Neural cell (in vitro differentiated cells): ENCODE measurements around the gene HIVEP1.

Experiments used
- EP300 ChIP-seq: fragments of 450-650 bp; conservative IDR thresholded peaks from 2 replicates; pipeline ENCODE4 v1.6.1; 2014; ENCODE audit warnings: antibody characterized with exemption, mild to moderate bottlenecking, moderate library complexity; ENCODE audit not compliant: poor library complexity, severe bottlenecking
- EZH2 ChIP-seq: fragments of 200-600, 300-800 bp; shearing (Covaris generic), sonication (generic); IDR thresholded peaks from 2 replicates; pipeline ENCODE4 v1.6.1; 2014; ENCODE audit warnings: antibody characterized with exemption, low read length, borderline replicate concordance, mild to moderate bottlenecking; ENCODE audit not compliant: insufficient read depth, poor library complexity, severe bottlenecking
- MXI1 ChIP-seq: fragments of 450-650 bp; conservative IDR thresholded peaks from 2 replicates; pipeline ENCODE4 v1.6.1; 2014; ENCODE audit warnings: antibody characterized with exemption, mild to moderate bottlenecking; ENCODE audit not compliant: poor library complexity, severe bottlenecking
- POLR2AphosphoS5 ChIP-seq: IDR thresholded peaks from 2 replicates; pipeline ENCODE4 v1.6.1; 2012
- RAD21 ChIP-seq: fragments of 450-650 bp; conservative IDR thresholded peaks from 2 replicates; pipeline ENCODE4 v1.6.1; 2014; ENCODE audit warnings: antibody characterized with exemption, mild to moderate bottlenecking, moderate library complexity
- TAF1 ChIP-seq: IDR thresholded peaks from 2 replicates; pipeline ENCODE4 v1.6.1; 2012; ENCODE audit warnings: low read depth
- TF ChIP-seq, protein P1 (sequence below): fragments of 450-650 bp; IDR thresholded peaks from 2 replicates; pipeline ENCODE4 v1.5.1; 2014; ENCODE audit warnings: antibody characterized with exemption, mild to moderate bottlenecking, moderate library complexity; ENCODE audit not compliant: poor library complexity, severe bottlenecking
- TF ChIP-seq, protein P2 (sequence below): IDR thresholded peaks from 2 replicates; pipeline ENCODE4 v1.6.1; 2012; ENCODE audit warnings: borderline replicate concordance

DNA sequence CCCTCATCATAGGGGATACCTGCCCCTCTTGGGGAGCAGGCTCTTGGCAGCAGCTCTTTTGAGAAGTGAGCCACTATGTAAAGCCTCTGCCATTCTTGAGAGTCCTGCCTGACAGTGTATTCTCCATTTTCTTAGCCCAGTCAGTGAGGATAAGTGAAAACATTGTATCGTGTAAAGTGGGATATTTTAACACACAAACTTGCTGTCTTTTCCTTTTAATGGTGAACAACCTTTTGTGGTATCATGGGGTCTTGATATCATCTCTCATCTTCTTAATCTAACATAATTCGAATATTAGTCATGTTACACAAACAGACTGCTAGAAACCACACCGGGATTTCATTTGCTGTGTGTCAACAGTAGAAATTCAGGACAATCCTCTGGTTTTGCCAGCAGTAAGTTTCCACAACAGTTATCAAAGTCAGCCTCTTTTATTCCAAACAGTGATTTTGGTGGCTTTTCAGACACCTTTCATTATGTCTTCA, 136.2 kb downstream of the HIVEP1 start:
- TF ChIP-seq, protein P1, sequence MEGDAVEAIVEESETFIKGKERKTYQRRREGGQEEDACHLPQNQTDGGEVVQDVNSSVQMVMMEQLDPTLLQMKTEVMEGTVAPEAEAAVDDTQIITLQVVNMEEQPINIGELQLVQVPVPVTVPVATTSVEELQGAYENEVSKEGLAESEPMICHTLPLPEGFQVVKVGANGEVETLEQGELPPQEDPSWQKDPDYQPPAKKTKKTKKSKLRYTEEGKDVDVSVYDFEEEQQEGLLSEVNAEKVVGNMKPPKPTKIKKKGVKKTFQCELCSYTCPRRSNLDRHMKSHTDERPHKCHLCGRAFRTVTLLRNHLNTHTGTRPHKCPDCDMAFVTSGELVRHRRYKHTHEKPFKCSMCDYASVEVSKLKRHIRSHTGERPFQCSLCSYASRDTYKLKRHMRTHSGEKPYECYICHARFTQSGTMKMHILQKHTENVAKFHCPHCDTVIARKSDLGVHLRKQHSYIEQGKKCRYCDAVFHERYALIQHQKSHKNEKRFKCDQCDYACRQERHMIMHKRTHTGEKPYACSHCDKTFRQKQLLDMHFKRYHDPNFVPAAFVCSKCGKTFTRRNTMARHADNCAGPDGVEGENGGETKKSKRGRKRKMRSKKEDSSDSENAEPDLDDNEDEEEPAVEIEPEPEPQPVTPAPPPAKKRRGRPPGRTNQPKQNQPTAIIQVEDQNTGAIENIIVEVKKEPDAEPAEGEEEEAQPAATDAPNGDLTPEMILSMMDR, result no peak
- no peak for TF ChIP-seq TAF1
- TF ChIP-seq EP300, result no peak
- TF ChIP-seq POLR2AphosphoS5, result no peak
- no peak for TF ChIP-seq MXI1
- TF ChIP-seq, protein P2, sequence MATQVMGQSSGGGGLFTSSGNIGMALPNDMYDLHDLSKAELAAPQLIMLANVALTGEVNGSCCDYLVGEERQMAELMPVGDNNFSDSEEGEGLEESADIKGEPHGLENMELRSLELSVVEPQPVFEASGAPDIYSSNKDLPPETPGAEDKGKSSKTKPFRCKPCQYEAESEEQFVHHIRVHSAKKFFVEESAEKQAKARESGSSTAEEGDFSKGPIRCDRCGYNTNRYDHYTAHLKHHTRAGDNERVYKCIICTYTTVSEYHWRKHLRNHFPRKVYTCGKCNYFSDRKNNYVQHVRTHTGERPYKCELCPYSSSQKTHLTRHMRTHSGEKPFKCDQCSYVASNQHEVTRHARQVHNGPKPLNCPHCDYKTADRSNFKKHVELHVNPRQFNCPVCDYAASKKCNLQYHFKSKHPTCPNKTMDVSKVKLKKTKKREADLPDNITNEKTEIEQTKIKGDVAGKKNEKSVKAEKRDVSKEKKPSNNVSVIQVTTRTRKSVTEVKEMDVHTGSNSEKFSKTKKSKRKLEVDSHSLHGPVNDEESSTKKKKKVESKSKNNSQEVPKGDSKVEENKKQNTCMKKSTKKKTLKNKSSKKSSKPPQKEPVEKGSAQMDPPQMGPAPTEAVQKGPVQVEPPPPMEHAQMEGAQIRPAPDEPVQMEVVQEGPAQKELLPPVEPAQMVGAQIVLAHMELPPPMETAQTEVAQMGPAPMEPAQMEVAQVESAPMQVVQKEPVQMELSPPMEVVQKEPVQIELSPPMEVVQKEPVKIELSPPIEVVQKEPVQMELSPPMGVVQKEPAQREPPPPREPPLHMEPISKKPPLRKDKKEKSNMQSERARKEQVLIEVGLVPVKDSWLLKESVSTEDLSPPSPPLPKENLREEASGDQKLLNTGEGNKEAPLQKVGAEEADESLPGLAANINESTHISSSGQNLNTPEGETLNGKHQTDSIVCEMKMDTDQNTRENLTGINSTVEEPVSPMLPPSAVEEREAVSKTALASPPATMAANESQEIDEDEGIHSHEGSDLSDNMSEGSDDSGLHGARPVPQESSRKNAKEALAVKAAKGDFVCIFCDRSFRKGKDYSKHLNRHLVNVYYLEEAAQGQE, result no peak
- no peak for TF ChIP-seq RAD21
- TF ChIP-seq EZH2, result no peak
